Measurements from ENCODE around the gene FARS2.
"Not testable (repeated sequence)": the region's sequence is repeated elsewhere in the genome, so short reads cannot be mapped to it uniquely, and the experiment has no call there.

Gene FARS2

GRCh38 chr6:5695260-5696245 lies 434.2 kb downstream of the FARS2 start:
- DNase-seq (ENCODE audit: low read depth), result no peak

GRCh38 chr6:5697508-5697907 lies 436.2 kb downstream of the FARS2 start:
- DNase-seq (ENCODE audit: low read depth), result no peak

GRCh38 chr6:5698318-5698717 lies 437.0 kb downstream of the FARS2 start:
- DNase-seq (ENCODE audit: low read depth), result no peak

GRCh38 chr6:5699064-5699463 lies 437.8 kb downstream of the FARS2 start:
- not testable (repeated sequence) for DNase-seq (ENCODE audit: low read depth)

- no peak for DNase-seq (ENCODE audit: low read depth)
Measured at GRCh38 chr6:5701174-5701573, 439.9 kb downstream of the FARS2 start.

GRCh38 chr6:5704708-5705107 lies 443.4 kb downstream of the FARS2 start:
- DNase-seq (ENCODE audit: low read depth), result no peak

- DNase-seq (ENCODE audit: low read depth), result no peak
Measured at GRCh38 chr6:5705252-5705651, 443.9 kb downstream of the FARS2 start.

GRCh38 chr6:5706124-5707033 lies 445.1 kb downstream of the FARS2 start:
- no peak for DNase-seq (ENCODE audit: low read depth)

- no peak for DNase-seq (ENCODE audit: low read depth)
Measured at GRCh38 chr6:5707281-5708045, 446.1 kb downstream of the FARS2 start.

- no peak for DNase-seq (ENCODE audit: low read depth)
Measured at GRCh38 chr6:5710516-5710915, 449.2 kb downstream of the FARS2 start.

GRCh38 chr6:5710936-5711335 lies 449.6 kb downstream of the FARS2 start:
- no peak for DNase-seq (ENCODE audit: low read depth)

GRCh38 chr6:5712349-5713215 lies 451.3 kb downstream of the FARS2 start:
- DNase-seq (ENCODE audit: low read depth), result no peak

- no peak for DNase-seq (ENCODE audit: low read depth)
Measured at GRCh38 chr6:5713519-5713918, 452.2 kb downstream of the FARS2 start.

- DNase-seq (ENCODE audit: low read depth), result no peak
Measured at GRCh38 chr6:5718231-5718947, 457.1 kb downstream of the FARS2 start.

GRCh38 chr6:5723841-5724691 lies 462.8 kb downstream of the FARS2 start:
- no peak for DNase-seq (ENCODE audit: low read depth)

GRCh38 chr6:5724911-5725310 lies 463.6 kb downstream of the FARS2 start:
- no peak for DNase-seq (ENCODE audit: low read depth)

- no peak for DNase-seq (ENCODE audit: low read depth)
Measured at GRCh38 chr6:5726976-5727718, 465.8 kb downstream of the FARS2 start.

- DNase-seq (ENCODE audit: low read depth), result no peak
Measured at GRCh38 chr6:5728351-5729079, 467.2 kb downstream of the FARS2 start.
